Colonic mucosa (tissue), 4 donors: Measurements from ENCODE around the gene ZNF22. TPM values are rescaled to one million over a fixed set of nuclear protein-coding genes. Genes with fewer than 3 reads are reported as not detected.
A peak's percentile ranks its signal among the peaks of the same experiment; 100 is the strongest.

Source experiments
- DNase-seq: peaks from one replicate; pipeline ENCODE4 v3.0.0-alpha.2; 2020
- H3K27ac ChIP-seq: fragments of 200-600 bp; one replicate; pipeline ENCODE4 v1.8.0; 2021
- H3K27me3 ChIP-seq: fragments of 200-600 bp; one replicate; pipeline ENCODE4 v1.8.0; 2021
- H3K36me3 ChIP-seq: fragments of 200-600 bp; one replicate; pipeline ENCODE4 v1.8.0; 2021
- H3K4me1 ChIP-seq: fragments of 200-600 bp; one replicate; pipeline ENCODE4 v1.8.0; 2021; ENCODE audit warnings: mild to moderate bottlenecking
- H3K4me3 ChIP-seq: fragments of 200-600 bp; one replicate; pipeline ENCODE4 v1.8.0; 2021
- H3K9ac ChIP-seq, 2 donors: one replicate each; pipeline ENCODE4 v1.7.0; 2013; ENCODE audit warnings: control low read depth in 2 of 2, low read depth in 2 of 2, low read length in 2 of 2
- H3K9me3 ChIP-seq: fragments of 200-600 bp; one replicate; pipeline ENCODE4 v1.8.0; 2021
- intact Hi-C: fragments of 100-400 bp; cut with DNase I; formaldehyde crosslinking; loops from one replicate; pipeline ENCODE4 v1.14.1; 2022
- total RNA-seq, 2 donors: library from RNA; stranded (reverse); fragmentation: NEBNext Ultra II Directional in 1 of 2; extraction: Animal tissue kit (Norgen Biotek cat#: 25700) in 1 of 2; gene quantifications; one replicate each; pipeline ENCODE4 v1.2.1, GENCODE V29; 2021
- TF ChIP-seq, protein P1 (sequence below): fragments of 200-600 bp; IDR thresholded peaks from one replicate; pipeline ENCODE4 v1.8.0; 2022; ENCODE audit warnings: antibody characterized with exemption, mild to moderate bottlenecking
- donor health status: healthy.
- donor health status: DM: no; HTN: no; CAD: no.
- donor health status: DM: no; HTN: no; CAD: no.

The ZNF22 gene
- total RNA-seq, 2 donors from 2014 or later: 16.5 to 17.3 TPM

DNA sequence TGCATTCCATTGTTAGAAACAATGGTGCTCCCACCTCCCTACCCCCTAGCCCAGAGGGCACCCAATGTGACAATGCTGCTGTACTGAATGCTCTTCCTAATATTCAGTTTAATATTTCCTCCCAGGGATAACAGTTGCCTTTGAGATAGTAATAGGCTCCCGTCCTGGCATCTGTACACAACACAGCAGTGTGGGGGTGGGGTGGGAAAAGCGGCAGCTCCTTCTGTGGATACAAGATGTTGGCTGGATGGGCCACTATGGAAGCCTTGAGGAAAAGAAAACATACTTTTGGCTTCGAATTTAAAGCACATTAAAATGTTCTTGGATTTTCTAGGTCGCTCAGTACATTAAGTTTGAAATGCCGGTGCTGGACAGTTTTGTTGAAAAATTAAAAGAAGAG, 9.2 kb upstream of the ZNF22 start:
- H3K9ac ChIP-seq: no peak overlapping the region
- no peak overlapping the region for H3K27ac ChIP-seq
- H3K4me1 ChIP-seq: no peaks in the 10 kb centered on the region

DNA sequence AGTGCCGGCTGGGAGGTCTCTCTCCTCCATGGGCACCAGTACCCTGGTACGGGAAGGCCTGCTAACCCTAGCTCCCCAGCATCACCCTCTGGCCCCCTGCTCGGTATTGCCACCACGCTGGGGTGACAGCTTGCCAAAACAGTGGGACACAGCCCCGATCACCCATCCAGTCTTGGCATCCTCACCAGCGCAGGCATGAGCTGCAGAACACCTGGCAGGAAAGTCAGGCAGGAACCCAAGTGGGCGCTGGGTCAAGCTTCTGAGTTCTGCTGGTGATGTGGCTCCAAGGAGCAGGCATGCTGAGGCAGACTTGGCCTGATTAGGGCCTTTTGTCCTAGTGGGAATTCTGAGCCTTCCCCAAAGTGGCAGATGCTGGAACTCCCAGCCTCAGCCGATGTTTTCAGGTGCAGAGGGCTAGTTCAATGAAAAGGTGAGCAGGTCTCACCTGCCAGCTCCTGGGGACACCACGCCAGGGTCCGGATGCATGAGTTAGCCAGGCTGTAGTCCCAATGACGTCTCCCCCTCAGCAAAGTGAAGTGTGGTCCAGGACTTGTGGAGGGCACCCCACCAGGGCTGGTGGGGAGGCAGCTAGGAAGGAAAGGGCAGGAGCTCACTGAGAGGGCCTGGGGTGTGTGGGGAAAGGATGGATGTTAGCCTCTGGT, 8.5 kb upstream of the ZNF22 start:
- Histone ChIP-seq H3K27ac (no peak overlapping the region), H3K27me3 (no peaks in the 10 kb centered on the region), H3K9ac (no peak overlapping the region), H3K36me3 (no peaks in the 10 kb centered on the region), H3K4me3 (no peak overlapping the region), H3K4me1 (no peaks in the 10 kb centered on the region), H3K9me3 (no peaks in the 10 kb centered on the region)
- intact Hi-C loops: no loop called here
- TF ChIP-seq, protein P1, sequence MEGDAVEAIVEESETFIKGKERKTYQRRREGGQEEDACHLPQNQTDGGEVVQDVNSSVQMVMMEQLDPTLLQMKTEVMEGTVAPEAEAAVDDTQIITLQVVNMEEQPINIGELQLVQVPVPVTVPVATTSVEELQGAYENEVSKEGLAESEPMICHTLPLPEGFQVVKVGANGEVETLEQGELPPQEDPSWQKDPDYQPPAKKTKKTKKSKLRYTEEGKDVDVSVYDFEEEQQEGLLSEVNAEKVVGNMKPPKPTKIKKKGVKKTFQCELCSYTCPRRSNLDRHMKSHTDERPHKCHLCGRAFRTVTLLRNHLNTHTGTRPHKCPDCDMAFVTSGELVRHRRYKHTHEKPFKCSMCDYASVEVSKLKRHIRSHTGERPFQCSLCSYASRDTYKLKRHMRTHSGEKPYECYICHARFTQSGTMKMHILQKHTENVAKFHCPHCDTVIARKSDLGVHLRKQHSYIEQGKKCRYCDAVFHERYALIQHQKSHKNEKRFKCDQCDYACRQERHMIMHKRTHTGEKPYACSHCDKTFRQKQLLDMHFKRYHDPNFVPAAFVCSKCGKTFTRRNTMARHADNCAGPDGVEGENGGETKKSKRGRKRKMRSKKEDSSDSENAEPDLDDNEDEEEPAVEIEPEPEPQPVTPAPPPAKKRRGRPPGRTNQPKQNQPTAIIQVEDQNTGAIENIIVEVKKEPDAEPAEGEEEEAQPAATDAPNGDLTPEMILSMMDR: no peak
- DNase-seq: peak; percentile 15

More for the DNA sequence above, 9.2 kb upstream of the ZNF22 start:
- TF ChIP-seq, protein P1: no peak
- Histone ChIP-seq H3K36me3 (no peaks in the 10 kb centered on the region), H3K4me3 (no peak overlapping the region), H3K27me3 (no peaks in the 10 kb centered on the region), H3K9me3 (no peaks in the 10 kb centered on the region)
- intact Hi-C loops: no loop called here
- DNase-seq: no peak

DNA sequence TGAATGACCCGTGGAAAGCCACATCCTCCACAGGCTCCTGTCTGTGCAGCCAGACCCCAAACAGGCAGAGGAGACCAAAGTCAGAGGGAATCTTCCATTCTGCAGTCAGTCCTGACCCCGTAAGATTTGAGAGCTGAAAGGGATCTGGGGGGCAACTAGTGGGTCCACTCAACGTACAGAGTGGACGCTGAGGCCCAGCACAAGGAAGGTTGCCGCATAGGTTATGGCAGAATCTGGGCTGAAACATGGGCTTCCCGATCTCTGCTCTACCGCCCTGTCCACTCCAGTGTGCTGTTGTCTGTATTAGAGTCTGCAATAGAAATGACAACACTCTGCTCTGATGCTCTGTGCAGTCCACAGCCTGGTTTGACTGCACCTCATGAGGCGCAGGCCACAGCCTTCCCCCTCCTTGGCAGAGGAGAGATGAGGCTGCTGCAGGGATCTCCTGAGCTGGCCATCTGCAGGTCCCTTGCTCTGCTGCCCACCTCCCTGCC, 7.9 kb upstream of the ZNF22 start:
- no peak overlapping the region for H3K27ac ChIP-seq
- no peak for DNase-seq
- intact Hi-C loops: no loop called here
- no peaks in the 10 kb centered on the region for H3K27me3 ChIP-seq
- no peaks in the 10 kb centered on the region for H3K36me3 ChIP-seq
- no peak overlapping the region for H3K4me3 ChIP-seq
- no peak overlapping the region for H3K9ac ChIP-seq
- H3K9me3 ChIP-seq: no peaks in the 10 kb centered on the region
- H3K4me1 ChIP-seq: no peaks in the 10 kb centered on the region
- TF ChIP-seq, protein P1: no peak

DNA sequence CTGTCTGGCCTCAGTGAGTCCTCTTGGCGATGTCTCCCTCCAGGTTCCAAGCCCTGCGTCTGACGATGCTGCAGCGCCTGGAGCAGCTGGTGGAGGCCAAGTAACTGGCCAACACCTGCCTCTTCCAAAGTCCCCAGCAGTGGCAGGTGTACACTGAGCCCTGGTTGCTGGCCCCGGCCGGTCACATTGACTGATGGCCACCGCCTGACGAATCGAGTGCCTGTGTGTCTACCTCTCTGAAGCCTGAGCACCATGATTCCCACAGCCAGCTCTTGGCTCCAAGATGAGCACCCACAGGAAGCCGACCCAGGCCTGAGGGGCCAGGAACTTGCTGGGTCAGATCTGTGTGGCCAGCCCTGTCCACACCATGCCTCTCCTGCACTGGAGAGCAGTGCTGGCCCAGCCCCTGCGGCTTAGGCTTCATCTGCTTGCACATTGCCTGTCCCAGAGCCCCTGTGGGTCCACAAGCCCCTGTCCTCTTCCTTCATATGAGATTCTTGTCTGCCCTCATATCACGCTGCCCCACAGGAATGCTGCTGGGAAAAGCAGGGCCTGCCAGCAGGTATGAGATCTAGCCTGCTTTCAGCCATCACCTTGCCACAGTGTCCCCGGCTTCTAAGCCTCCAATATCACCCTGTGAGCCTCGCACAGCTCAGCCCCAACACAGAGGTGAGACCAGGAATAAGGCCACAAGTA, 7.3 kb upstream of the ZNF22 start:
- no peak overlapping the region for H3K9ac ChIP-seq
- intact Hi-C loops: no loop called here
- no peak for DNase-seq
- H3K4me3 ChIP-seq: no peak overlapping the region
- no peaks in the 10 kb centered on the region for H3K27me3 ChIP-seq
- H3K36me3 ChIP-seq: no peaks in the 10 kb centered on the region
- no peaks in the 10 kb centered on the region for H3K9me3 ChIP-seq
- H3K4me1 ChIP-seq: no peaks in the 10 kb centered on the region
- H3K27ac ChIP-seq: no peak overlapping the region
- TF ChIP-seq, protein P1: no peak

DNA sequence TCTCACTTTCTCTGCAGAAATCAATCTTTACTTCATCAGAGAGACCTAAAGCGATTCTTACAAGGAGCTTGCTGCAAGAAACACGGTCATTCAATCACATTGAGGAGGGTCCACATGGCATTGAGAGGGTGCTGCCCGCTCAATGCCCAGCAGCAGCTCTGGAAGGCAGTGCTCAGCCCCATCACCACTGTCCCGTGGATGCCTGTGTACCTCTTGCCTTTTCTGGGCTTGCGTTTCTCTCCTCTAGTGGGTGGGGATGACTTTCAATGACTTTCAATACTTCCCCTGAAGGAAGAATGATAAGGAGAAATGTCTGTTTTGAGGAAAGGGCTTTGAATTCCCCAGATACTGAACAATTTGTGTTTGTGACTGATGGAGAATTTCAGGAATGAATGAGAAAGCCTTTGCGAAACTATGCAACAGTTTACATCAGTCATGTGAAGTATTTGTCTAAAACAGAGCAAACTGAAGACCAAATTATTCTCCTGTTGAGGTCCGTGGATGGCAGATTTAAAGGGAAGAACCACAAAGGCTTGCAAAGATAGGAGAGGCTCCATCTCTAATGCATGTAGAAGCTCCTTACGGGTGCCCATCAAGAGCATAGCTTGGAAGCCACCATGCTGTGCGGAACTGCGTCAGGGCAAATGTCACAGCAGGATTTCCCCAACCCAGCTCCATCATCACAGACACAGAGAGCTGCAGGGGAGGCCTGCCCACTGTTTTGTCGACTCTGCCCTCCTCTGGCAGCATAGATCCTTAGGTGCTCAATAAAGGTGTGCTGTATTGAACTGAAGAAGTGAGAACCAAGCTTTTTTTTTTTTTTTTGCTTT, 6.6 kb upstream of the ZNF22 start:
- TF ChIP-seq, protein P1: no peak
- Histone ChIP-seq H3K4me3 (no peak overlapping the region), H3K4me1 (no peaks in the 10 kb centered on the region), H3K9ac (no peak overlapping the region), H3K9me3 (no peaks in the 10 kb centered on the region), H3K27ac (no peak overlapping the region), H3K27me3 (no peaks in the 10 kb centered on the region), H3K36me3 (no peaks in the 10 kb centered on the region)
- intact Hi-C loops: no loop called here
- no peak for DNase-seq
